Stimulated activated naive CD8-positive, alpha-beta T cell treated with anti-CD3 and anti-CD28 coated beads, Interleukin-15, Interleukin-2, amounts not matched to agents 100 ng/mL and 50 ng/mL, for 24 hours (primary cell): Measurements from ENCODE around the gene IFIH1.

Experiments used
- H3K27ac Mint-ChIP-seq: one replicate; pipeline ENCODE4 v1.8.0; 2021; ENCODE audit warnings: mild to moderate bottlenecking, mixed read lengths
- H3K27me3 Mint-ChIP-seq: one replicate; pipeline ENCODE4 v1.8.0; 2021; ENCODE audit warnings: mixed read lengths
- H3K36me3 Mint-ChIP-seq: one replicate; pipeline ENCODE4 v1.8.0; 2021; ENCODE audit warnings: low read depth, mixed read lengths
- H3K4me1 Mint-ChIP-seq: one replicate; pipeline ENCODE4 v1.8.0; 2021; ENCODE audit warnings: low read depth, mixed read lengths
- H3K4me3 Mint-ChIP-seq: one replicate; pipeline ENCODE4 v1.8.0; 2021; ENCODE audit warnings: mild to moderate bottlenecking, mixed read lengths
- H3K9me3 Mint-ChIP-seq: one replicate; pipeline ENCODE4 v1.8.0; 2021; ENCODE audit warnings: mixed read lengths

Gene IFIH1

DNA sequence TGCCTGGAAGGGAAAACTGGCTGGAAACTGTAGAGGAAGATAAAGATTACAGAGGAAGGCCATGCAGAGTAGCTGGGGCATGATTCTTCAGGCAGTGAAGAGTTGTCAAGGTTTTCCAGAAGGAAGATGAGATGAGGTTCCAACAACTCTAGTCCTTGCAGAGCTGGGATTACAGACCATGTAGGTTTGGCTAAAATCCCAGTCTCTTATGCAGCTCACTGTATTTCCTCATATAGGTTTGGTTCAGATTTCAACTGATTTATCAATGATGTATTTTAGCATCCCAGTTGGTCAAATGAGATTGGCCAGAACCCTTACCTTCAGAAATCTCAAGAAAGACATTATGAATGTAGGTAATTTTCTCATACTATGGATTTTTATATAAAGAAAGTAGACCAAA, 91.6 kb downstream of the IFIH1 start:
- H3K36me3 Mint-ChIP-seq: no peaks in the 10 kb centered on the region
- no peak overlapping the region for H3K4me3 Mint-ChIP-seq
- H3K4me1 Mint-ChIP-seq: no peaks in the 10 kb centered on the region
- no peaks in the 10 kb centered on the region for H3K9me3 Mint-ChIP-seq
- no peak overlapping the region for H3K27ac Mint-ChIP-seq
- peaks cover 16% of the 10 kb centered on the region for H3K27me3 Mint-ChIP-seq

DNA sequence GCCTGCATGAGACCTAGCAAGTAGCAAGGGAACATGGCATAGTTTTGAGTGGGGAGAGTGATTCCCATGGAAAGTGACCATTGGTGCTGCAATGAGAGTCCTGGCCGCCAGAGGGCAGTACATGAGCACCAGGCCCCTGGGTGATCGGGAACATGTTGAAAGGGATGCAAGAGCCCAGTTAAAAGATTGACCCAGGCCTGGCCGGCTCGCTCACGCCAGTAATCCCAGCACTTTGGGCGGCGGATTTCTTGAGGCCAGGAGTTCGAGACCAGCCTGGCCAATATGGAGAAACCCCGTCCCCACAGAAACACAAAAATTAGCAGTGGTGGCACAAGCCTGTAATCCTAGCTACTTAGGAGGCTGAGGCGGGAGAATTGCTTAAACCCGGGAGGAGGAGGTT, 97.4 kb downstream of the IFIH1 start:
- no peaks in the 10 kb centered on the region for H3K36me3 Mint-ChIP-seq
- H3K9me3 Mint-ChIP-seq: no peaks in the 10 kb centered on the region
- no peaks in the 10 kb centered on the region for H3K4me1 Mint-ChIP-seq
- peaks cover 20% of the 10 kb centered on the region for H3K27me3 Mint-ChIP-seq
- H3K27ac Mint-ChIP-seq: no peak overlapping the region
- H3K4me3 Mint-ChIP-seq: no peak overlapping the region

DNA sequence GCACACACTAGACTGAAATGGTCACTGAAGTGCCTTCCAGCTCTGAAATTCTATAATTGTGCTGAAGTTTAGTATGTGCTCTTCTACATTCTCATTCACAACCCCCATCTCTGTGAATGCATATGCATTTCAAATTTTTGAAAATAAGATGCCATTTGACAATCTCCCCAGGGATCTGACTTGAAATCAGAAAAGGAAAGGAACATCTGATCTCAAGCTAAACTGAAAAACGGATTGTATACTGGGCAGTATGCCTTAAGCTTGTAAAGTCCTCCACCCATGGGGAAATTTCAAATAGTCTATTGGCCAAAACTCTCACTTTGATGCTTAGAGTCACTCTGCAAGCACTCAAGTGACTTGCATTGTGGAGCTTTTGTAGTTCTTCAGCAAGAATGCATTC, 98.1 kb downstream of the IFIH1 start:
- peaks cover 20% of the 10 kb centered on the region for H3K27me3 Mint-ChIP-seq
- H3K4me3 Mint-ChIP-seq: no peak overlapping the region
- no peaks in the 10 kb centered on the region for H3K4me1 Mint-ChIP-seq

DNA sequence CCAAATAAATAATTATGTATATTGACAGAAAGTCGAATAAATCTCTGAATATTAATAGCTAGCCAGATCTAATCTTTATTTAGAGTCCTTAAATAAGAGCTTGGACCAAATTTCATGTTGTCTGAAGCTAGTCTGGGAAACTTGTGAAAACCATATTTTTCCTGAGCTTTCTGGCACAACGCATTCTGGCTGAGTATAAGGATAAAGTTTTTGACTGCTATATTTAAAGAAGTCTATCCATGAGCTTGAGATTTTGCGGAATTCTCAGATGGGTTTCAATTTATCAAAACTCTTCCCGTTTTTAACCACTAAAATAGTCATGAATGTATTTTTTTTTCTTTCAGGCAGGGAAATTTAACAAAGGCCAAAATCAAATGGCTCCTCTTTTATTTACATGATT, 99.1 kb downstream of the IFIH1 start:
- Mint-ChIP-seq H3K36me3 (no peaks in the 10 kb centered on the region), H3K9me3 (no peaks in the 10 kb centered on the region), H3K27ac (no peak overlapping the region), H3K27me3 (peaks cover 17% of the 10 kb centered on the region), H3K4me1 (no peaks in the 10 kb centered on the region), H3K4me3 (no peak overlapping the region)

More for the DNA sequence above, 98.1 kb downstream of the IFIH1 start:
- Mint-ChIP-seq H3K36me3 (no peaks in the 10 kb centered on the region), H3K27ac (no peak overlapping the region), H3K9me3 (no peaks in the 10 kb centered on the region)

DNA sequence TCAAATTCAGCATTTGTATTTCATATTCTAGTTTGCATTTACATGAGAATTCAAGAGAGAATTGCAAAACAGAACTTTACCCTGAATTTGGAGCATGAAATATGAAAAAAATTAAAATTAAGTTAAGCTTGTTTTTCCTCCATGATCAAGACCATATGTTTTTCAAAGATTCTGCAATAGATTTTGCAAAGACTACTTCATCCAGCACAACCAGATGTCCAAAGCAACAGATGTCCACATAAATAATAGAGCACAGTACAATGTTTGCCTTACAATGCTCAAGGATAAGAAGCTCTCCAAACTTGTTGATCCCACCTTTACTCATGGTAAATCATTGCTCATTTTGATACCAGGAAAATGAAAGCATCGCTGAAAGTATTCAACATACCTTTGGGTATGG, 100.9 kb downstream of the IFIH1 start:
- no peaks in the 10 kb centered on the region for H3K4me1 Mint-ChIP-seq
- H3K9me3 Mint-ChIP-seq: no peaks in the 10 kb centered on the region
- no peak overlapping the region for H3K4me3 Mint-ChIP-seq
- H3K36me3 Mint-ChIP-seq: no peaks in the 10 kb centered on the region
- peaks cover 17% of the 10 kb centered on the region for H3K27me3 Mint-ChIP-seq
- no peak overlapping the region for H3K27ac Mint-ChIP-seq
